Coronary artery (tissue), 2 donors: ENCODE data around the gene LDB1.

ENCODE experiments used
- DNase-seq: peaks from one replicate; pipeline ENCODE4 v3.0.0-alpha.2; 2017; ENCODE audit warnings: low spot score
- H3K27ac ChIP-seq, 2 donors: fragments of 200-600 bp; sonication (generic); one replicate each; pipeline ENCODE4 v1.5.1; 2016 to 2019
- H3K4me3 ChIP-seq: fragments of 200-600 bp; sonication (generic); 2 replicates; pipeline ENCODE4 v1.5.1; 2016; ENCODE audit warnings: mild to moderate bottlenecking, moderate library complexity
- TF ChIP-seq, protein P1 (sequence below): fragments of 200-600 bp; sonication (generic); IDR thresholded peaks from one replicate; pipeline ENCODE4 v1.5.1; 2019; ENCODE audit warnings: antibody characterized with exemption

The LDB1 gene

DNA sequence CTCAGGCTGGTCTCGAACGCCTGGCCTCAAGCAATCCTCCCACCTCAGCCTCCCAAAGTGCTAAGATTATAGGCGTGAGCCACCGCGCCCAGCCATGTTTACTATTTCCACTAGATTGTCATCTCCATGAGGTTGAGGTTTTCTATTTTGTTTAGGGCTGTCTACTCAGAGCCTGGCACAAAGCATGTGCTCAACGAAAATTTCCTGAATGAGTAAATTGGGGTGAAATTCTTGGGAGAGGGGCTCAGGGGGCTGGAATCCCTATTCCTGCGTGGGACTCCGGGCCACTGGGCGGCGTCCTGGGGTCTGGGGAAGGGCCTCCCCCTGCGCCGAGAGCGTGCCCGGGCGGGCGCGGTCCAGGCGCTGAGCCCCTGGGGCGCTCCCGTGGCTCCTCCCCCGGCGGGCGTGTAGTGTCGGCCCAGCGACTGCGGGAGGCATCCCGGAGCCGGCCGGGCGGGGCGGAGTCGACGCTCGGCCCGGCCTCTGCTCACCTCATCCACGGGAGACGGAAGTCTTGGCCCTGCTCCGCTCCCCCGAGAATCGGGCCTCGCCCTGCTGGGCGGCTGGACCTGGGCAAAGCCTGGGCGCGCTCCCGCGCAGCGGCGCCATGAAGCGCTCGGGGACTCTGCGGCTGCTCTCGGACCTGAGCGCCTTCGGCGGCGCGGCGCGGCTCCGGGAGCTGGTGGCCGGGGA, 55.2 kb downstream of the LDB1 start, which contains the start of gene HPS6:
HPS6 (plus strand) TSS at position 482 of the 693 bp plus-strand sequence; CDS start at position 608, 126 bp downstream.
- DNase-seq: peak; percentile 95
- TF ChIP-seq, protein P1, sequence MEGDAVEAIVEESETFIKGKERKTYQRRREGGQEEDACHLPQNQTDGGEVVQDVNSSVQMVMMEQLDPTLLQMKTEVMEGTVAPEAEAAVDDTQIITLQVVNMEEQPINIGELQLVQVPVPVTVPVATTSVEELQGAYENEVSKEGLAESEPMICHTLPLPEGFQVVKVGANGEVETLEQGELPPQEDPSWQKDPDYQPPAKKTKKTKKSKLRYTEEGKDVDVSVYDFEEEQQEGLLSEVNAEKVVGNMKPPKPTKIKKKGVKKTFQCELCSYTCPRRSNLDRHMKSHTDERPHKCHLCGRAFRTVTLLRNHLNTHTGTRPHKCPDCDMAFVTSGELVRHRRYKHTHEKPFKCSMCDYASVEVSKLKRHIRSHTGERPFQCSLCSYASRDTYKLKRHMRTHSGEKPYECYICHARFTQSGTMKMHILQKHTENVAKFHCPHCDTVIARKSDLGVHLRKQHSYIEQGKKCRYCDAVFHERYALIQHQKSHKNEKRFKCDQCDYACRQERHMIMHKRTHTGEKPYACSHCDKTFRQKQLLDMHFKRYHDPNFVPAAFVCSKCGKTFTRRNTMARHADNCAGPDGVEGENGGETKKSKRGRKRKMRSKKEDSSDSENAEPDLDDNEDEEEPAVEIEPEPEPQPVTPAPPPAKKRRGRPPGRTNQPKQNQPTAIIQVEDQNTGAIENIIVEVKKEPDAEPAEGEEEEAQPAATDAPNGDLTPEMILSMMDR: no peak
- Histone ChIP-seq H3K4me3 (peak within 1 kb of the TSS; percentile 97), H3K27ac (peak within 1 kb of the TSS; percentile 85 to 97)

DNA sequence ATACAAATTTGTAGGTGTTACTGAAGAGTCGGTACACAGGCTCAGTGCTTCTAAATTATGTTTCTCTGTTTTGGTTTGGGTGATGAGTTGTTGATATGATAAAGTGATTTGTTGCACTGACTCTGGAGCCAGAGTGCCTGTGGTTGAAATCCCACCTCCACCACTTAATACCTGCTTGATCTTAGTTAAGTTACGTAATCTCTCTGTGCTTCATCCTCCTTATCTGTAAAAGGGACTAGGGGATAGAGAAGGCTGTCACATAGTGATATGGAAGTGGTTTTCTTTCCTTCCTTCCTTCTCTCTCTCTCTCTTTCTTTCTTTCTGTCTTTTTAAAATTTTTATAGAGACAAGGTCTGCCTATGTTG, 55.7 kb downstream of the LDB1 start:
- Histone ChIP-seq H3K27ac (peak overlapping the region; percentile 85 to 97), H3K4me3 (peak overlapping the region; percentile 97)
- DNase-seq: no peak
- TF ChIP-seq, protein P1: no peak

DNA sequence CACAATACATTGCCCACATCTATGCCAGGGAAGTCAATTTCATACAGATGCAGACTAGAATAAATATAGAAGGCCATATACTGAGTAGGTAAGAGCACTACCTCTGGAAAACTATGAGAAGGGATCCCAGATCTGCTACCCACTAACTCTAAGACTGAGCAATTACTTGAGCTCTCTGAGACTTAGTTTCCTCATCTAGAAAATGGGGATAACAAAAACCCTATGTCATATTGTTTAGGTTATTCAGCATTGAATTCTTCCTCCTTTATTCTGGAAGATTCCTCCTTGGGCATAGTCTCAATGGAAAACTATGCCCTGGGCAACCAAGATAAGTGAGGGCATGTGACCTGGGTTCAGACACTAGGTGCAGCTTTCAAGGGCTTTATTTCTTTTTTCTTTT, 60.2 kb downstream of the LDB1 start:
- Histone ChIP-seq H3K4me3 (no peak overlapping the region), H3K27ac (no peak overlapping the region)
- DNase-seq: no peak
- TF ChIP-seq, protein P1: no peak
